ENCODE data around the gene FUT6. TPM values are rescaled to one million over a fixed set of nuclear protein-coding genes. Genes with fewer than 3 reads are reported as not detected.
"Not testable (repeated sequence)": the region's sequence is repeated elsewhere in the genome, so short reads cannot be mapped to it uniquely, and the experiment has no call there.

Gene FUT6
- not detected in 2 replicates for total RNA-seq (2014; rRNA removed; shearing (Covaris generic))

- in situ Hi-C loops (cut with HindIII; ENCODE audit: low sequenced_read_pairs), result no loop called here
- DNase-seq (ENCODE audit: low spot score), result no peak
Observed at GRCh38 chr19:5839065-5840017, at the start of gene FUT6. Gene FUT6, minus strand, starts transcription at chr19:5839702. Its CDS starts 7,135 bp downstream, at chr19:5832567.

- DNase-seq (ENCODE audit: low spot score); in situ Hi-C loops (cut with HindIII; ENCODE audit: low sequenced_read_pairs): not testable (repeated sequence)
Observed at GRCh38 chr19:5884065-5884811, 44.7 kb upstream of the FUT6 start.

GRCh38 chr19:5883157-5883873, 43.8 kb upstream of the FUT6 start:
- in situ Hi-C loops (cut with HindIII; ENCODE audit: low sequenced_read_pairs); DNase-seq (ENCODE audit: low spot score): not testable (repeated sequence)

DNA sequence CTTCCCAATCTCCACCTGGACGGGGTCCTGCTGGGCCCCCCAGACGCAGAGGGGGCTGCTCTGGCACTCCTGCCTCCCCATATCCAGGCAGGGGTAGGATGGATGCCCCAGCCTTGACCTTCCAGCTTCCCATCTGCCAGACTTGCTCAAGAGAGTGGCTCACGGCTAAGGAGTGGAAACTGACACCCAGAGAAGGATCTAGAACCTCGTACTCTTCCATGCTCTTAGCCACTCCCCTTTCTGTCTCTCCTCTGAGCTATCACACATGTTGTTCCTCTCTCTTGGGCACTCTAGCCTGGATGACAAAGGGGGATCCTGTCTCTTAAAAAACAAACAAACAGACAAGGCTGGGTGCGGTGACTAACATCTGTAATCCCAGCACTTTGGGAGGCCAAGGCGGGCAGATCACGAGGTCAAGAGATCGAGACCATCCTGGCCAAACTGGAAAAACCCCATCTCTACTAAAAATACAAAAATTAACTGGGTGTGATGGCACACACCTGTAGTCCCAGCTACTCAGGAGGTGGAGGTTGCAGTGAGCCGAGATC, 43.0 kb upstream of the FUT6 start:
- in situ Hi-C loops (cut with HindIII; ENCODE audit: low sequenced_read_pairs), result no loop called here
- no peak for DNase-seq (ENCODE audit: low spot score)

GRCh38 chr19:5881543-5882299, 42.2 kb upstream of the FUT6 start:
- in situ Hi-C loops (cut with HindIII; ENCODE audit: low sequenced_read_pairs), result no loop called here
- no peak for DNase-seq (ENCODE audit: low spot score)

- no peak for DNase-seq (ENCODE audit: low spot score)
- in situ Hi-C loops (cut with HindIII; ENCODE audit: low sequenced_read_pairs), result no loop called here
Observed at GRCh38 chr19:5880604-5881078, 41.1 kb upstream of the FUT6 start.

DNA sequence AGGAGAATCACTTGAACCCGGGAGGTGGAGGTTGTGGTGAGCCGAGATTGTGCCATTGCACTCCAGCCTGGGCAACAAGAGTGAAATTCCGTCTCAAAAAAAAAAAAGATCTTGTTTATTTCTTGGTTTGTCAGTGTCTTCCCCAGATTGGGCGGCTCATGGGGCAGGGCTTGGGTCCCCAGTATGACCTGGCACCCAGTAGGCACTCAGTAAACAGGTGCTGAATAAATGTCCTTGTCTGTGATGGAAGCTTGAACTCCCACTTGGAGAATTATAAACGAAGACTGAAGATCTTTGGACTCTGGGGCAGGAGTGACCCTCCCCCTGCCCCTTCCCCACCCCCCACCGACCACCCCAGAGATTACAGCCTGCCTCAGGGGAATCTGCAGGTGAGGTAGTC, 40.7 kb upstream of the FUT6 start:
- no peak for DNase-seq (ENCODE audit: low spot score)
- in situ Hi-C loops (cut with HindIII; ENCODE audit: low sequenced_read_pairs), result no loop called here

- in situ Hi-C loops (cut with HindIII; ENCODE audit: low sequenced_read_pairs), result no loop called here
- DNase-seq (ENCODE audit: low spot score), result no peak
Observed at GRCh38 chr19:5877882-5878281, 38.4 kb upstream of the FUT6 start.

GRCh38 chr19:5877427-5877826, 37.9 kb upstream of the FUT6 start:
- in situ Hi-C loops (cut with HindIII; ENCODE audit: low sequenced_read_pairs), result no loop called here
- DNase-seq (ENCODE audit: low spot score), result no peak

DNA sequence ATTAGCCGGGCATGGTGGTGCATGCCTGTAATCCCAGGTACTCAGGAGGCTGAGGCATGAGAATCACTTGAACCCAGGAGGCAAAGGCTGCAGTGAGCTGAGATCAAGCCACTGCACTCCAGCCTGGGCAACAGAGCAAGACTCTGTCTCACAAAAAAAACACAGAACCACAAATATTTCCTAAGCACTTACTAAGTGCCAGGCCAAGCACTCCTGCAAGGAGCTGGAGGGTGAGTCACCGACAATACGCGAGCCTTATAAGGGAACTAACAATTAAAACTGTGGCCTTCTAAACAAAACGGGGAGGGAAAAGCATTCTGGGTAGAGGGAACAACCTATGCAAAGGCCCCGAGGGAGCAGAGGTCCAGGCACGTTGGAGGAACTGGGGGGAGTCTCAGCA, 35.0 kb upstream of the FUT6 start:
- DNase-seq (ENCODE audit: low spot score); in situ Hi-C loops (cut with HindIII; ENCODE audit: low sequenced_read_pairs): not testable (repeated sequence)

- DNase-seq (ENCODE audit: low spot score), result no peak
- in situ Hi-C loops (cut with HindIII; ENCODE audit: low sequenced_read_pairs), result no loop called here
Observed at GRCh38 chr19:5873617-5874199, 34.2 kb upstream of the FUT6 start.

DNA sequence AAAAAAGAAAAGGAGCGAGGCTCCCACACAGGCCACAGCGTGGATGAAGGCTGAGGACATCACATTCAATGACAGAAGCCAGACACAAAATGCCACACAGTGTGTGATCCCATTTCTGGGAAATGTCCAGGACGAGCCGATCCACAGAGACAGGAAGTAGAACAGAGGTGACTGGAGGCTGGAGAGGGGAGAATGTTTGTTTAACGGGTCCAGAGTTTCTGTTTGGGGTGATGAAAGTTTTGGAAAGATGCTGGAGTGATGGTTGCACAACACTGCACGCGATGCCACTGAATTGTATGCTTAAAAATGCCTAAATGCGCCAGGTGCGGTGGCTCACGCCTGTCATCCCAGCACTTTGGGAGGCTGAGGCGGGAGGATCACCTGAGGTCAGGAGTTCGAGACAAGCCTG, 31.5 kb upstream of the FUT6 start:
- in situ Hi-C loops (cut with HindIII; ENCODE audit: low sequenced_read_pairs), result no loop called here
- no peak for DNase-seq (ENCODE audit: low spot score)

DNA sequence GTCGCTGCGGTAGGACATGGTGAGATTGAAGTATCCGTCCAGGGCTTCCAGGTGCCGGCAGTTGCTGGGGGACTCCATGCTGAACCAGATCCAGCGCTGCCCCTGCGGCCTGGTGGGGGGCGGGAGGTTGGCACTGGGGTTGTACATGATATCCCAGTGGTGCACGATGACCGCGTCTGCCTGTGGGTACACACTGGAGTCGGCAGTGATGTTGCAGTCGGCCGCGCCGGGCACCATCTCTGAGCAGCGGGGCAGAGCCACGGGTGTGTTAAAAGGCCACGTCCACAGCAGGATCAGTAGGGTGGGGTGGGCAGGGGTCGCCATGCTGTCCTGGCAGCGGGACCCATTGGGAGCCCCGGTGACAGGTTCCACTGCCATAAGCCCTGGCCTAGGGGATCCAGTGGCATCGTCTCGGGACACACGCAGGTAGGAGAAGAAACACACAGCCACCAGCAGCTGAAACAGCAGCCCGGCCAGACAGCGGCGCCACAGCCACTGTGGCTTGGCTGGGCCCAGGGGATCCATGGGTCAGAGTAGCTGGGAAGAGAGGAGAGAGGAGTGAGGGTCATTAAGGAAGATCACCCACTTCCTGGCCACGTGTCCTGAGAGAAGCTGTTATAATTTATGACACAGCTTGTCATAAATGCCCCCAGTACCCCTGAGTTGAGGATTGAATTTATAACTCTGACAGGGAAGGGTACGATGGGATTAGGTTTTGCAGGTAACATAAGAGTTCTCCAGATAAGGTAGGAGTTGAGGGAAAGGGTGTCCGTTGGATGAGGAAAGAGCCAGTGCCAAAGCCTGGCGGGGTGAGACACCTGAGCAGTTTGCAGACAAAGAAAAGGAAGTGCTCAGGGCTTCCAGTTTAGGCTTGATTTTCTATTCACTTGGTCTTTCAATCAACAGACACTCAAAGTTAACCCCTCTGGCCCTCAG, 28.0 kb upstream of the FUT6 start:
- DNase-seq (ENCODE audit: low spot score), result no peak
- in situ Hi-C loops (cut with HindIII; ENCODE audit: low sequenced_read_pairs), result no loop called here

GRCh38 chr19:5865772-5866171, 26.3 kb upstream of the FUT6 start:
- in situ Hi-C loops (cut with HindIII; ENCODE audit: low sequenced_read_pairs), result no loop called here
- DNase-seq (ENCODE audit: low spot score), result no peak

- in situ Hi-C loops (cut with HindIII; ENCODE audit: low sequenced_read_pairs), result no loop called here
- no peak for DNase-seq (ENCODE audit: low spot score)
Observed at GRCh38 chr19:5864725-5865486, 25.4 kb upstream of the FUT6 start.

GRCh38 chr19:5864013-5864720, 24.7 kb upstream of the FUT6 start:
- DNase-seq (ENCODE audit: low spot score), result no peak
- in situ Hi-C loops (cut with HindIII; ENCODE audit: low sequenced_read_pairs), result no loop called here
